Prostate gland (tissue), 2 donors: ENCODE data around the gene PODXL. TPM values are rescaled to one million over a fixed set of nuclear protein-coding genes. Genes with fewer than 3 reads are reported as not detected.

Source experiments
- DNase-seq: peaks from one replicate; pipeline ENCODE4 v3.0.0-alpha.2; 2019; ENCODE audit warnings: low spot score
- H3K27ac ChIP-seq, 2 donors: fragments of 200-600 bp; sonication (generic); 2 replicates each; pipeline ENCODE4 v1.5.1; 2017 to 2019
- H3K27me3 ChIP-seq: fragments of 200-600 bp; sonication (generic); replicated peaks from 2 replicates; pipeline ENCODE4 v1.5.1; 2019; ENCODE audit not compliant: insufficient read depth
- H3K36me3 ChIP-seq, 2 donors: fragments of 200-600 bp; sonication (generic); 1 replicate in 1 of 2; 2 replicates in 1 of 2; pipeline versions ENCODE4 v1.5.1 to v1.8.1; 2017 to 2019
- H3K4me1 ChIP-seq: fragments of 200-600 bp; sonication (generic); replicated peaks from 2 replicates; pipeline ENCODE4 v1.5.1; 2019
- H3K4me3 ChIP-seq, 2 donors: fragments of 200-600 bp; sonication (generic); 2 replicates each; pipeline ENCODE4 v1.5.1; 2017 to 2019
- H3K9me3 ChIP-seq: fragments of 200-600 bp; sonication (generic); 2 replicates; pipeline ENCODE4 v1.5.1; 2017
- CTCF ChIP-seq, 4 experiments: fragments of 200-600 bp in 2 of 4; fragments of 450-650 bp in 2 of 4; sonication (generic) in 2 of 4; IDR thresholded peaks; 1 replicate in 3 of 4; 2 replicates in 1 of 4; pipeline ENCODE4 v1.5.1; 2016 to 2019; ENCODE audit warnings: antibody characterized with exemption in 4 of 4, mild to moderate bottlenecking in 2 of 4, moderate library complexity in 2 of 4
- POLR2A ChIP-seq: fragments of 450-650 bp; IDR thresholded peaks from one replicate; pipeline ENCODE4 v1.6.1; 2016; ENCODE audit warnings: antibody characterized with exemption, mild to moderate bottlenecking
- POLR2AphosphoS5 ChIP-seq: sonication (generic); formaldehyde crosslinking; IDR thresholded peaks from one replicate; pipeline ENCODE4 v1.6.1; 2017; ENCODE audit warnings: antibody characterized with exemption
- WGBS: methylation state at CpG from one replicate; pipeline ENCODE4 v1.1.5; 2018; 5-methylcytosine and 5-hydroxymethylcytosine counted together
- intact Hi-C: fragments of 100-400 bp; cut with DNase I; formaldehyde crosslinking; loops from one replicate; pipeline ENCODE4 v1.14.2; 2022
- total RNA-seq, 2 donors: library from RNA; depleted of rRNA; stranded (reverse); fragments of >200 nt; gene quantifications; one replicate each; pipeline ENCODE4 v1.1.0, GENCODE V29; 2016

The PODXL gene
- total RNA-seq, 2 donors from 2014 or later = 17.7 to 19.4 TPM

GRCh38 chr7:131553931-131554330 lies 2.5 kb downstream of the PODXL start:
- Histone ChIP-seq H3K36me3 (no peaks in the 10 kb centered on the region), H3K27me3 (no peaks in the 10 kb centered on the region), H3K4me3 (no peak overlapping the region), H3K9me3 (no peaks in the 10 kb centered on the region), H3K27ac (no peak overlapping the region), H3K4me1 (no peaks in the 10 kb centered on the region)
- 86% methylated on average over 4 of the region's 4 CpGs for WGBS
- no peak for DNase-seq
- TF ChIP-seq POLR2AphosphoS5 = no peak
- TF ChIP-seq POLR2A = no peak
- no peak for TF ChIP-seq CTCF (IDR thresholded peaks at IDR 0.05)
- intact Hi-C loops = no loop called here

- no peak for DNase-seq
- intact Hi-C loops = no loop called here
- Histone ChIP-seq H3K27me3 (no peaks in the 10 kb centered on the region), H3K4me3 (no peak overlapping the region), H3K27ac (no peak overlapping the region), H3K36me3 (no peaks in the 10 kb centered on the region), H3K4me1 (no peaks in the 10 kb centered on the region), H3K9me3 (no peaks in the 10 kb centered on the region)
- TF ChIP-seq POLR2A (no peak), CTCF (IDR thresholded peaks at IDR 0.05) (no peak), POLR2AphosphoS5 (no peak)
- 83% methylated on average over 6 of the region's 6 CpGs for whole genome bisulfite sequencing
Measured at GRCh38 chr7:131552053-131552452, 4.4 kb downstream of the PODXL start.

GRCh38 chr7:131550846-131551245 lies 5.6 kb downstream of the PODXL start:
- intact Hi-C loops = no loop called here
- Histone ChIP-seq H3K4me3 (no peak overlapping the region), H3K27me3 (no peaks in the 10 kb centered on the region), H3K27ac (no peak overlapping the region), H3K9me3 (no peaks in the 10 kb centered on the region), H3K36me3 (no peaks in the 10 kb centered on the region), H3K4me1 (no peaks in the 10 kb centered on the region)
- no peak for DNase-seq
- TF ChIP-seq CTCF (IDR thresholded peaks at IDR 0.05) = no peak
- TF ChIP-seq POLR2AphosphoS5 = no peak
- no peak for TF ChIP-seq POLR2A
- 72% methylated on average over 5 of the region's 5 CpGs for WGBS

- intact Hi-C loops = no loop called here
- Histone ChIP-seq H3K27ac (no peak overlapping the region), H3K36me3 (no peaks in the 10 kb centered on the region), H3K9me3 (no peaks in the 10 kb centered on the region), H3K27me3 (no peaks in the 10 kb centered on the region), H3K4me3 (no peak overlapping the region), H3K4me1 (no peaks in the 10 kb centered on the region)
- TF ChIP-seq POLR2AphosphoS5 (no peak), POLR2A (no peak), CTCF (IDR thresholded peaks at IDR 0.05) (no peak)
- DNase-seq = no peak
- WGBS = 83% methylated on average over 2 of the region's 2 CpGs
Measured at GRCh38 chr7:131548371-131548770, 8.1 kb downstream of the PODXL start.

GRCh38 chr7:131547589-131547988 lies 8.8 kb downstream of the PODXL start:
- H3K4me1 ChIP-seq = no peaks in the 10 kb centered on the region
- H3K27ac ChIP-seq = no peak overlapping the region
- no peaks in the 10 kb centered on the region for H3K27me3 ChIP-seq
- 83% methylated on average over 8 of the region's 8 CpGs for WGBS
- intact Hi-C loops = no loop called here
- H3K9me3 ChIP-seq = no peaks in the 10 kb centered on the region
- H3K4me3 ChIP-seq = no peak overlapping the region
- H3K36me3 ChIP-seq = no peaks in the 10 kb centered on the region
- TF ChIP-seq CTCF (IDR thresholded peaks at IDR 0.05) (no peak), POLR2AphosphoS5 (no peak), POLR2A (no peak)
- no peak for DNase-seq
